Activated T-cell treated with anti-CD3 and anti-CD28 coated beads, Interleukin-2, amount 50 U/mL, for 24 hours (primary cell): Measurements from ENCODE around the gene ATP5PF.
"Not testable (repeated sequence)": the region's sequence is repeated elsewhere in the genome, so short reads cannot be mapped to it uniquely, and the experiment has no call there.

Source experiments
- DNase-seq: peaks from one replicate; pipeline ENCODE4 v3.0.0-alpha.2; 2020
- H3K27ac Mint-ChIP-seq: 2 replicates; pipeline ENCODE4 v1.8.0; 2020; ENCODE audit warnings: mild to moderate bottlenecking, mixed read lengths
- H3K27me3 Mint-ChIP-seq: 2 replicates; pipeline ENCODE4 v1.8.0; 2020; ENCODE audit warnings: mixed read lengths
- H3K36me3 Mint-ChIP-seq: 2 replicates; pipeline ENCODE4 v1.8.0; 2020; ENCODE audit warnings: low read depth, mixed read lengths
- H3K4me1 Mint-ChIP-seq: 2 replicates; pipeline ENCODE4 v1.8.0; 2020; ENCODE audit warnings: low read depth, mixed read lengths
- H3K4me3 Mint-ChIP-seq: 2 replicates; pipeline ENCODE4 v1.8.0; 2020; ENCODE audit warnings: mild to moderate bottlenecking, moderate library complexity, mixed read lengths
- H3K9me3 Mint-ChIP-seq: 2 replicates; pipeline ENCODE4 v1.8.0; 2020; ENCODE audit warnings: mixed read lengths

Gene ATP5PF

GRCh38 chr21:25734904-25735645, at the start of gene ATP5PF, which contains the start of gene GABPA:
ATP5PF (minus strand) TSS chr21:25734904; CDS start chr21:25729794, 5,110 bp downstream.
GABPA (plus strand) TSS chr21:25734972; CDS start chr21:25741599, 6,627 bp downstream.
- Mint-ChIP-seq H3K27me3 (no peaks in the 10 kb centered on the region), H3K4me3 (peak within 1 kb of the TSS; percentile 92), H3K4me1 (peaks cover 63% of the 10 kb centered on the region), H3K27ac (peak within 1 kb of the TSS; percentile 100), H3K9me3 (no peaks in the 10 kb centered on the region), H3K36me3 (peaks cover 61% of the 10 kb centered on the region)
- DNase-seq = peak; percentile 99

GRCh38 chr21:25778126-25778875, 43.6 kb upstream of the ATP5PF start:
- not testable (repeated sequence) for DNase-seq, H3K4me3 Mint-ChIP-seq, H3K27me3 Mint-ChIP-seq, H3K4me1 Mint-ChIP-seq, H3K36me3 Mint-ChIP-seq, H3K27ac Mint-ChIP-seq, H3K9me3 Mint-ChIP-seq

GRCh38 chr21:25776440-25776839, 41.7 kb upstream of the ATP5PF start:
- Mint-ChIP-seq H3K27me3 (no peaks in the 10 kb centered on the region), H3K9me3 (no peaks in the 10 kb centered on the region), H3K4me1 (peaks cover 10% of the 10 kb centered on the region), H3K27ac (no peak overlapping the region), H3K36me3 (peaks cover 3% of the 10 kb centered on the region), H3K4me3 (no peak overlapping the region)
- no peak for DNase-seq

GRCh38 chr21:25772686-25773085, 38.0 kb upstream of the ATP5PF start:
- no peak overlapping the region for H3K4me3 Mint-ChIP-seq
- peaks cover 10% of the 10 kb centered on the region for H3K4me1 Mint-ChIP-seq
- H3K27me3 Mint-ChIP-seq = no peaks in the 10 kb centered on the region
- peak overlapping the region; percentile 69 for H3K27ac Mint-ChIP-seq
- no peaks in the 10 kb centered on the region for H3K9me3 Mint-ChIP-seq
- peaks cover 24% of the 10 kb centered on the region for H3K36me3 Mint-ChIP-seq
- no peak for DNase-seq

- Mint-ChIP-seq H3K4me1 (peaks cover 8% of the 10 kb centered on the region), H3K27ac (no peak overlapping the region), H3K36me3 (peaks cover 69% of the 10 kb centered on the region), H3K9me3 (no peaks in the 10 kb centered on the region), H3K27me3 (no peaks in the 10 kb centered on the region), H3K4me3 (no peak overlapping the region)
- no peak for DNase-seq
These were observed 33.2 kb upstream of the ATP5PF start for GRCh38 chr21:25767921-25768320.

GRCh38 chr21:25764065-25764464, 29.4 kb upstream of the ATP5PF start:
- H3K36me3 Mint-ChIP-seq = peaks cover 91% of the 10 kb centered on the region
- H3K27ac Mint-ChIP-seq = no peak overlapping the region
- H3K4me1 Mint-ChIP-seq = peaks cover 16% of the 10 kb centered on the region
- no peak for DNase-seq
- H3K27me3 Mint-ChIP-seq = no peaks in the 10 kb centered on the region
- no peaks in the 10 kb centered on the region for H3K9me3 Mint-ChIP-seq
- H3K4me3 Mint-ChIP-seq = no peak overlapping the region

GRCh38 chr21:25760677-25761076, 26.0 kb upstream of the ATP5PF start:
- Mint-ChIP-seq H3K36me3 (peaks cover 90% of the 10 kb centered on the region), H3K4me1 (peaks cover 32% of the 10 kb centered on the region), H3K27me3 (no peaks in the 10 kb centered on the region), H3K27ac (peak overlapping the region; percentile 84), H3K4me3 (no peak overlapping the region), H3K9me3 (no peaks in the 10 kb centered on the region)
- DNase-seq = no peak

- DNase-seq = no peak
- Mint-ChIP-seq H3K27ac (peak overlapping the region; percentile 84), H3K9me3 (no peaks in the 10 kb centered on the region), H3K4me3 (no peak overlapping the region), H3K36me3 (peaks cover 90% of the 10 kb centered on the region), H3K27me3 (no peaks in the 10 kb centered on the region), H3K4me1 (peaks cover 34% of the 10 kb centered on the region)
These were observed 25.4 kb upstream of the ATP5PF start for GRCh38 chr21:25760061-25760460.

GRCh38 chr21:25759573-25759972, 24.9 kb upstream of the ATP5PF start:
- peaks cover 91% of the 10 kb centered on the region for H3K36me3 Mint-ChIP-seq
- H3K27ac Mint-ChIP-seq = peak overlapping the region; percentile 84
- H3K4me3 Mint-ChIP-seq = no peak overlapping the region
- H3K9me3 Mint-ChIP-seq = no peaks in the 10 kb centered on the region
- H3K4me1 Mint-ChIP-seq = peaks cover 34% of the 10 kb centered on the region
- no peaks in the 10 kb centered on the region for H3K27me3 Mint-ChIP-seq
- DNase-seq = no peak

- Mint-ChIP-seq H3K36me3 (peaks cover 89% of the 10 kb centered on the region), H3K27me3 (no peaks in the 10 kb centered on the region), H3K4me3 (no peak overlapping the region), H3K9me3 (no peaks in the 10 kb centered on the region), H3K27ac (no peak overlapping the region), H3K4me1 (peaks cover 34% of the 10 kb centered on the region)
- DNase-seq = no peak
These were observed 22.8 kb upstream of the ATP5PF start for GRCh38 chr21:25757531-25757930.

GRCh38 chr21:25756190-25756932, 21.7 kb upstream of the ATP5PF start:
- H3K4me3 Mint-ChIP-seq = no peak overlapping the region
- H3K4me1 Mint-ChIP-seq = peaks cover 35% of the 10 kb centered on the region
- peak overlapping the region; percentile 55 for H3K27ac Mint-ChIP-seq
- H3K36me3 Mint-ChIP-seq = peaks cover 89% of the 10 kb centered on the region
- no peaks in the 10 kb centered on the region for H3K27me3 Mint-ChIP-seq
- no peaks in the 10 kb centered on the region for H3K9me3 Mint-ChIP-seq
- DNase-seq = no peak

- Mint-ChIP-seq H3K4me3 (no peak overlapping the region), H3K36me3 (peaks cover 81% of the 10 kb centered on the region), H3K27me3 (no peaks in the 10 kb centered on the region), H3K4me1 (peaks cover 27% of the 10 kb centered on the region), H3K9me3 (no peaks in the 10 kb centered on the region), H3K27ac (peak overlapping the region; percentile 4)
- DNase-seq = no peak
These were observed 17.7 kb upstream of the ATP5PF start for GRCh38 chr21:25752416-25752815.

GRCh38 chr21:25750085-25750484, 15.4 kb upstream of the ATP5PF start:
- H3K27me3 Mint-ChIP-seq = no peaks in the 10 kb centered on the region
- peaks cover 14% of the 10 kb centered on the region for H3K4me1 Mint-ChIP-seq
- H3K27ac Mint-ChIP-seq = peak overlapping the region; percentile 48
- no peaks in the 10 kb centered on the region for H3K9me3 Mint-ChIP-seq
- H3K36me3 Mint-ChIP-seq = peaks cover 74% of the 10 kb centered on the region
- H3K4me3 Mint-ChIP-seq = no peak overlapping the region
- no peak for DNase-seq

GRCh38 chr21:25744854-25745253, 10.2 kb upstream of the ATP5PF start:
- H3K9me3 Mint-ChIP-seq = no peaks in the 10 kb centered on the region
- H3K27ac Mint-ChIP-seq = no peak overlapping the region
- peaks cover 20% of the 10 kb centered on the region for H3K4me1 Mint-ChIP-seq
- peaks cover 62% of the 10 kb centered on the region for H3K36me3 Mint-ChIP-seq
- H3K27me3 Mint-ChIP-seq = no peaks in the 10 kb centered on the region
- no peak overlapping the region for H3K4me3 Mint-ChIP-seq
- DNase-seq = no peak
